Measurements from ENCODE around the gene GNG4.
"Not testable (repeated sequence)": the region's sequence is repeated elsewhere in the genome, so short reads cannot be mapped to it uniquely, and the experiment has no call there.

GNG4 gene

DNA sequence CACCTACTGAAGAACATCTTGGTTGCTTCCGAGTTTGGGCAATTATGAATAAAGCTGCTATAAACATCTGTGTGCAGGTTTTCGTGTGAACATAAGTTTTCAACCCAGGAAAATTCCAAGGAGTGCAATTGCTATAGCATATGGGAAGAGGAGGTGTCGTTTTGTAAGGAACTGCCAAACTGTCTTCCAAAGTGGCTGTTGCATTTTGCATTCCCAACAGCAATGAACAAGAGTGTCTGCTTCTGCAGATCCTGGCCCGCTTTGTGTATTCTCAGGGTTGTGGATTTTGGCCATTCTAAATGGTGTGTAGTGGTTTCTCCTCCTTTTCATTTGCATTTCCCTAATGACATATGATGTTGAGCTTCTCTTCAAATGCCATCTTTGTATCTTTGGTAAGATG lies 23.8 kb downstream of the GNG4 start:
- no peak for DNase-seq (ENCODE audit: low read depth)

- DNase-seq (ENCODE audit: low read depth) = no peak
Observed at GRCh38 chr1:235625340-235625739, 24.2 kb downstream of the GNG4 start.

- DNase-seq (ENCODE audit: low read depth) = no peak
Observed at GRCh38 chr1:235624721-235625333, 24.8 kb downstream of the GNG4 start.

- no peak for DNase-seq (ENCODE audit: low read depth)
Observed at GRCh38 chr1:235622936-235623779, 26.4 kb downstream of the GNG4 start.

- DNase-seq (ENCODE audit: low read depth) = not testable (repeated sequence)
Observed at GRCh38 chr1:235619149-235619548, 30.4 kb downstream of the GNG4 start.

GRCh38 chr1:235617808-235618207 lies 31.8 kb downstream of the GNG4 start:
- DNase-seq (ENCODE audit: low read depth) = no peak

- DNase-seq (ENCODE audit: low read depth) = no peak
Observed at GRCh38 chr1:235617140-235617539, 32.4 kb downstream of the GNG4 start.

- no peak for DNase-seq (ENCODE audit: low read depth)
Observed at GRCh38 chr1:235614442-235614954, 35.1 kb downstream of the GNG4 start.

GRCh38 chr1:235613602-235614001 lies 36.0 kb downstream of the GNG4 start:
- DNase-seq (ENCODE audit: low read depth) = no peak

- DNase-seq (ENCODE audit: low read depth) = no peak
Observed at GRCh38 chr1:235612761-235613160, 36.8 kb downstream of the GNG4 start.

DNA sequence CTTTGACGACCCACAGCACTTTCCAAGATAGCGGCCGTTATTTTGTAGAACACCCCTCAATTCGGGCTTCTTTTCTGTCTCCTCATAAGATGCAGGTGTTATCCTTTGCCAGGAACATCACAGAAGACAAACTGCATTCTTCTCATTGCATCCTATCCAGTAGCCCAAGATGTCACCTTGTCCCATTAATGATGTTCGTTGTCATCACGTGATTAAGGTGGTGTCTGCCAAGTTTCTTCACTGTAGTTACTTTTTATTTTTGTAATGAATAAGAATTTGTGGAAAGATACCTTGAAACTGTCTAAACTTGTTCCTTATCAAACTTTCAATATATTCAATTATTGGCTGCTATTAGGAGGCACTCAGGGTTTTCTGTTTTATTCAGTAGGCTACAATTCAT lies 39.4 kb downstream of the GNG4 start:
- DNase-seq (ENCODE audit: low read depth) = no peak

- no peak for DNase-seq (ENCODE audit: low read depth)
Observed at GRCh38 chr1:235608278-235608677, 41.3 kb downstream of the GNG4 start.

DNA sequence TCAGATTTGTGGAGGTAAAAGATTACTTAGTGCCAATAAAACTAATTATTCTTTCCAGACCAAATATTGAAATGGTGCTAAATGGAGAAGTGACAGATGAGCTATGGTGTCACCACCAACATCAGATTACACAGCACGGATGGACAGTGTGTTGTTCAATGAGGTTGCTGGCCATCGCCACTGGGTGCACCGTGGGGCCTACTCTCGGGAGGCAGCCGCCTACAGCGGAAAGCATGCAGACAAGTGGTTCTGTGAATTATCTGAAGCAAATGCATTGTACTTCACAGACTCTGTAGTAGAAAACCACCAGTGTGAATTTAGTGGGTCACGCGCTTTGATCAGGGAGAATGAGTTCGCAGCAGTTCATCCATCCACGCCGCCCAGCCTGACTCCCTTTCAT lies 42.3 kb downstream of the GNG4 start:
- DNase-seq (ENCODE audit: low read depth) = no peak

GRCh38 chr1:235601104-235601503 lies 48.5 kb downstream of the GNG4 start:
- DNase-seq (ENCODE audit: low read depth) = no peak

GRCh38 chr1:235599536-235599935 lies 50.0 kb downstream of the GNG4 start:
- DNase-seq (ENCODE audit: low read depth) = no peak

GRCh38 chr1:235597867-235598553 lies 51.6 kb downstream of the GNG4 start:
- no peak for DNase-seq (ENCODE audit: low read depth)

- no peak for DNase-seq (ENCODE audit: low read depth)
Observed at GRCh38 chr1:235595079-235595478, 54.5 kb downstream of the GNG4 start.

GRCh38 chr1:235594281-235594895 lies 55.2 kb downstream of the GNG4 start:
- not testable (repeated sequence) for DNase-seq (ENCODE audit: low read depth)

- no peak for DNase-seq (ENCODE audit: low read depth)
Observed at GRCh38 chr1:235588916-235589515, 60.6 kb downstream of the GNG4 start.

- DNase-seq (ENCODE audit: low read depth) = no peak
Observed at GRCh38 chr1:235588156-235588555, 61.4 kb downstream of the GNG4 start.

GRCh38 chr1:235586992-235587391 lies 62.6 kb downstream of the GNG4 start:
- DNase-seq (ENCODE audit: low read depth) = no peak

DNA sequence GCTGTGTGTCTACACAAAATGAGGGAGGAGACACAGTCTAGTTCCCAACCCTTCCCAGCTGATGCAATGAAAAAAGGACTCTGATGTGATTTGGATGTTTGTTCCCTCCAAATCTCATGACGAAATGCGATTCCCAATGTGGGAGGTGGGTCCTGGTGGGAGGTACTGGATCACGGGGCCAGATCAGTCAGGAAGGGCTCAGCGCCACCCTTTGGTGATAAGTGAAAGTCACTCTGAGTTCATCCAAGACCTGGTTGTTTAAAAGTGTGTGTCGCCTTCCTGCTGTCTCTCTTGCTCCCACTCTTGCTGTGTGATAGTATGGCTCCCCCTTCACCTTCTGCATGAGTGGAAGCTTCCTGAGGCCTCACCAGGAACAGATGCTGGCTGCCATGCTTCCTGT lies 63.2 kb downstream of the GNG4 start:
- no peak for DNase-seq (ENCODE audit: low read depth)
